ENCODE data around the gene AP1S1.
"Not testable (repeated sequence)": the region's sequence is repeated elsewhere in the genome, so short reads cannot be mapped to it uniquely, and the experiment has no call there.

The AP1S1 gene

GRCh38 chr7:101171442-101171837 is 17.2 kb downstream of the AP1S1 start:
- no peak for DNase-seq (ENCODE audit: low read depth)

- no peak for DNase-seq (ENCODE audit: low read depth)
These were observed 18.0 kb downstream of the AP1S1 start for GRCh38 chr7:101172005-101172853.

- no peak for DNase-seq (ENCODE audit: low read depth)
These were observed 18.8 kb downstream of the AP1S1 start for GRCh38 chr7:101172854-101173751.

GRCh38 chr7:101173752-101174244 is 19.5 kb downstream of the AP1S1 start:
- no peak for DNase-seq (ENCODE audit: low read depth)

DNA sequence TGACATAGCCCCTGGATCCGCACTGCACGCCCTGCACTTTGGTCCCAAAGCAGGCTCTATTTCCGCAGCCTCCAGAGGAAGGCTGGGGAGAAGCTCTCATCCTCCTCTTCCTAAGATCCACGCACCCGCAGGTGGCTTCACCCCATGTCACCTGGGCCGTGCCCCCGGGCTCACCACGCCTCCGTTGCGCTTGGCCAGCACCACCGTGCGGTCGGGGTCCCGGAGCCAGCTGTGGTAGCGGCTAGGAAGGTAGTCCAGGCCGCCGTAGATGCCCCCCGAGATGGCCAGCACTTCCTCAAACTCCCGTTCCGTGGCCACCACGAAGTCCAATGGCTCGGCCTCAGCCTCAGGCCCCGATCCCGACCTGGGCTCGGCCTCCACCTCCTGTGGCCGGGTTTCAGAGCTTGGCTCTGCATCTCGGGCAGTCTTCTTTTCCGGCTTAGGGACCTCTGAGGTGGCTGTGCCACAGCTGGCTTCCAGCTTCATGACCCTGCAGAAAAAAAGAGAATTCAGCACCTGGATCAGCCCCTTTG is 20.1 kb downstream of the AP1S1 start:
- no peak for DNase-seq (ENCODE audit: low read depth)

DNA sequence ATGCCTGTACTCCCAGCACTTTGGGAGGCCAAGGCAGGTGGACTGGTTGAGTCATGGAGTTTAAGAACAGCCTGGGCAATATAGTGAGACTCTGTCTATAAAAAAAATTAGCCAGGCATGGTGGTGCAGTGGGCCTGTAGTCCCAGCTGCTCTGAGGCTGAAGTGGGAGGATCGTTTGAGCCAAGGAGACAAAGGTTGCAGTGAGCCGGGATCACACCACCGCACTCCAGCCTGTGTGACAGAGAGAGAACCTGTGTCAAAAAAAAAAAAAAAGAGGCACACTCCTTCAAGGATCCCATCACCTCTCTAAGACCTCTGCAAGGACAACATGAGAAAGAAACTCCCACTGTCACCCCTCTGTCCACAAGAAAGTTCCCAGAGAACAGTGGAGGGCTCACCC is 21.4 kb downstream of the AP1S1 start:
- DNase-seq (ENCODE audit: low read depth): no peak

DNA sequence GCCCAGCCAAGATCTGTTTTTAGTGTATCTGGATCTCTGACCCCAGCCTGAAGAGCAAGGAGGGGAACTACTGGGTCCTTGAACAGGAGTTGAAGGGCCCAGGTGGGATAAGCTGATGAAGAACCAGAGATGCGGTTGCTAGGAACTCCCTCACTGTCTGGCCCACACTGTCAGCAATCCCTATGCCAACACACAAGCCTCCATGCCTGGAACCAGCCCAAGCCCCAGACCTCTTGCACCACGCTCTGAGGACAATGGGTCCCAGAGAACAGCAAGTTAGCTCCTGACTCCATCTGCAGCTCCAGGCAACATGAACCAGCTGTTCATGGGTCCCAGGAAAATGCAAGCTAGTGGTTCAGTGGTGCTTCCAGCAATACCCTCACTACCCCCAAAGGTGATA is 23.4 kb downstream of the AP1S1 start:
- no peak for DNase-seq (ENCODE audit: low read depth)

- DNase-seq (ENCODE audit: low read depth): no peak
These were observed 24.8 kb downstream of the AP1S1 start for GRCh38 chr7:101179117-101179516.

DNA sequence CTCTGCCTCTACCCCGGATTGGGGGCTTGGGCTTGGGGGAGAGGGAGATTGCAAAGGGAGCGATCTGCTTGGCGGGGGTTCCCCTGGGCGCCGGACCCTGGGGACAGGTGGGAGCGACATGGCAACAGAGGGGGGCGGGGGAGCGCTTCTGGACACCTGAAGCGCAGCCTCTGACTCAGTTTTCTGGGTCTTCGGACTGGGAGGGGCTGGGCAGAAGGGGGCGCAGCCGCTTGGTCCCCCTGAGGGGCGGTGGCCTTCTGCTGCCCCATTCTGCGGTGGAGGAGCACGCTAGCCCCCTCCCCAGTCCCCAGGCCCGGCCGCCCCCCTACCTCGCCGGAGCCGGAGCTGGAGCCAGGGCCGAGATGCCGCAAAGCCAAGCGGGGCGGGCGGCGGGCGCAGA is 25.4 kb downstream of the AP1S1 start:
- no peak for DNase-seq (ENCODE audit: low read depth)

- no peak for DNase-seq (ENCODE audit: low read depth)
These were observed 26.0 kb downstream of the AP1S1 start, which contains the start of gene NAT16 for GRCh38 chr7:101180130-101180755. Gene NAT16, minus strand, starts transcription at chr7:101180293. Its CDS starts 5,486 bp downstream, at chr7:101174807.

DNA sequence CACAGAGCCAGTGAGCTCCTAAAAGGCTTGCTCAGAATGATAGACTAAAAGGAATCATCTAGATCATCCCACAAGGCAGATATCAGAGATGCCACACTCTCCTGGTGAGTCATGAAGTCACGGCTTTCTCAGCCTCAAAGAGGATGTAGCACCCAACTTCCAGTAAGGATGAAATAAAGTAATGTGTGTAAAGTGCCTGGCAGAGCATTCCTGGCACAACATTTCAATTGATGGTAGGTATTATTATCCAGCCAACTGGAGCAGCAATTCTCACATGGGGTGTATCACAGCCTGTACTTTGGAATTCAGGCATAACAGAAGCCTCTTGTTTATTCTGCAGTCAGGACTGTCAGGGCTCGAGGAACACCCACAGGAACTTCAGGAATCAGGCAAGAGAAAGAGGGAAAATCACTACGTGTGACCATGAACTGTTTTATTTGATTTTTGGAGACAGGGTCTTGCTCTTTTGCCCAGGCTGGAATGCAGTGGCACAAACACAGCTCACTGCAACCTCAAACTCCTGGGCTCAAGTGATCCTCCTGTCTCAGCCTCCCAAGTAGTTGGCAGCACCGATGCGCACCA is 31.1 kb downstream of the AP1S1 start:
- DNase-seq (ENCODE audit: low read depth): no peak

- DNase-seq (ENCODE audit: low read depth): no peak
These were observed 31.9 kb downstream of the AP1S1 start for GRCh38 chr7:101186194-101186593.

DNA sequence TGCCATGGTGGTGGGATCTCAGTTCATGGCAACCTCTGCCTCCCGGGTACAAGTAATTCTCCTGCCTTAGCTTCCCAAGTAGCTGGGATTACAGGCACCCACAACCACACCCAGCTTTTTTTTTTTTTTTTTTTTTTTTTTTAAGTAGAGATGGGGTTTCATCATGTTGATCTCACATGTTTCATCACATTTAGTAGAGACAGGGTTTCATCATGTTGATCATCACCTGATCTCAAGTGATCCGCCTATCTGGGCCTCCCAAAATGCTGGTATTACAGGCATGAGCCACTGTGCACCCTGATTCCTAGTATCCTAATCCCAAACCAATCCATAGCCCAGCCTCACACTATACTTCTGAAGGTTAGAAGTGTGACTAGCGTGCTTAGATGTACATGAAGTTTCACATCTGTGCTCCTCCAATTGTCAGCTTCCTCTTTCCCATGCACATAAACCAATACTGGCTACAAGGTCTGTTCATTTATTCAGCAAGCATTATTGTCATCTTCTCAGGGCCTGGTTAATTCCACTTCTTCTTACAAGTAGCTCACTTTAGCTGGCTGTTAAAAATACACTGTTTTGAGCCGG is 32.7 kb downstream of the AP1S1 start:
- DNase-seq (ENCODE audit: low read depth): no peak

- no peak for DNase-seq (ENCODE audit: low read depth)
These were observed 34.8 kb downstream of the AP1S1 start for GRCh38 chr7:101189109-101189508.

DNA sequence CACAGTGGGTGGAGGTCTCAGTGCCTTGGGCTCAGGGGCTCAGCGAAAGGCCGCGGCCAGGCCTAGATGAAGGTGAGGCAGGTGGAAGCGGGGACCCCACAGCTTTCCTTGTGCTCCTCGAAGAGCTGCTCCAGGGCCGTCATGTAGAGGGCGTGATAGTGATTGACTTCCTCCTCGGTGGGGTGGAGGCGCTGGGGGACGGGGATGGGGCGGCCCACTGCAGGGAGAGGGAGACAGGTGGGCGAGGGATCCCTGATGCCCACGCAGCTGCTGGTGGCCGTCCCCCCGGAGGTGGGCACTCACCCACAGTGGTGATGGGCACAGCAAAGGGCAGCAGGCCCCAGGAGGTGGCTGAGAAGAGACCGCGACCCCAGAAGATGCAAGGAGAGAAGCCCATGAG is 41.6 kb downstream of the AP1S1 start:
- DNase-seq (ENCODE audit: low read depth): no peak

DNA sequence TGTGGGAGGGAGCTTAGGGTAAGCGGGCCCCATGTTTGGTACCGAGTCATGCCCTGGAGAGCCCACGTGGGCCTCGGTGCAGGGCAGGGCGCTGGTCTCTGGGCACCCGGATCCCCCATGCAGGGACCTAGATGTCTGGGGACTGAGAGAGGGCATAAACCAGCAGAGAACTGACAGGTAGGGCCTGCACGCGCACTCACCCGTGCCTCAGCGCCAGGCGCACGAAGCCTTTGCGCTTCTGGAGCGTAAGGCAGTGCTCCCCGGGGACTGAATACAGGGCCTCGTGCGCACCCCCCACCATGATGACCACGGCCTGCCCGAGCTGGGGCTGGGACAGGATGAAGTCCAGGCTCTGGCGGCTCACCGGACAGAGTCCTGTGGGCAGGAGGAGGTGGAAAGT is 43.7 kb downstream of the AP1S1 start:
- DNase-seq (ENCODE audit: low read depth): no peak

DNA sequence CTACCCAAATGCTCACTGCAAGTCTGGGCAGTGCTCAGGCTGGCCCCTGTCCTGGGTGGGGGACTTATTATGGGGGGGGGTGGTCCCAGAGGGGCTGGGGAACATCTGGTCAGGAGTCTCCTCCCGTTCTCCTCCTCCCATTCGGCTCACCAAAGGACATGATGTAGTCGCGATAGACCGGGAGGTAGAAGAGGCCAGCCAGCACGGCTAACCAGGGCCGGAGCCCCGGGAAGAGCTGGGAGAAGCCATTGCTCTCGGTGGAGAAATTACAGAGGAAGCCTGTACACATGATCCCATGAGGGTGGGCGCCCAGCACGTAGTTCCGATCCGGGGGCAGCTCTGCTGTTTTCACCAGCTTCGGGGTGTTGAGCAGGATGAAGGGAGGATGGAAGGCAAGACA is 44.2 kb downstream of the AP1S1 start:
- no peak for DNase-seq (ENCODE audit: low read depth)

DNA sequence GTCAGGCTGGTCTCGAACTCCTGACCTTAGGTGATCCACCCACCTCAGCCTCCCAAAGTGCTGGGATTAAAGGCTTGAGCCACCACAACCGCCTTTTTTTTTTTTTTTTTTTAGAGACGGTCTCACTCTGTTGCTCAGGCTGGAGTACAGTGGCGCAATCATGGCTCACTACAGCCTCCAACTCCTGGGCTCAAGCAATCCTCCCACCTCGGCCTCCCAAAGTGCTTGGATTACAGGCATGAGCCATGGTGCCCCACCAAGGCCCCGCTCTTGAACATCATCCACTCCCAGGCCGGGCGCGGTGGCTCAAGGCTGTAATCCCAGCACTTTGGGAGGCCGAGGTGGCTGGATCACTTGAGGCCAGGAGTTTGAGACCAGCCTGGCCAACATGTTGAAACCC is 45.2 kb downstream of the AP1S1 start:
- DNase-seq (ENCODE audit: low read depth): not testable (repeated sequence)

DNA sequence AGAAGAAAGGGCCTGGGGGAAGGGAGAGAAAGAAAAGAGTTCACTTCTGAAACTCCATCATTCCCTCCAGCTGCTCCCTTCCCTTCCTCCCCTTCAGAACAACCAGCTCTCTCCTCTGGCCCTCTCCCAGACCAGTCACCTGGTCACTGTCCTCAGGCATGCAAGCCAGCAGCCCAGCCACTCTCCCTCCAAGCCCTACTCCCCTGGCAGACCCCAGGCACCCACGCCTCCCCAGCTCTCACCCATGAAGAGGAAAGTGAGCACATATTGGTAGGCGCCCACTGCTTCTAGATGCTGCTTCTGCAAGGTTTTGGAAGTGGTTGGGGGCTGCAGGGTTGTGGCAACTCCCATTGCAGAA is 46.2 kb downstream of the AP1S1 start:
- no peak for DNase-seq (ENCODE audit: low read depth)

- no peak for DNase-seq (ENCODE audit: low read depth)
These were observed 46.8 kb downstream of the AP1S1 start, which contains the start of gene MOGAT3 for GRCh38 chr7:101200862-101201599. Gene MOGAT3, minus strand, starts transcription at chr7:101201036. Its CDS starts 182 bp downstream, at chr7:101200854.
